Muscle of back (tissue), 13 donors: Measurements from ENCODE around the gene STPG4. TPM values are rescaled to one million over a fixed set of nuclear protein-coding genes. Genes with fewer than 3 reads are reported as not detected.
"Not testable (repeated sequence)": the region's sequence is repeated elsewhere in the genome, so short reads cannot be mapped to it uniquely, and the experiment has no call there.

ENCODE experiments used
- DNase-seq, 3 donors: peaks; one replicate each; pipeline versions ENCODE4 v3.0.0 to v3.0.0-alpha.2; 2013
- long read RNA-seq, 9 donors: transcript quantifications; one replicate each; lab custom pipeline, GENCODE V29; 2026
- polyA plus RNA-seq, 10 donors: library from polyadenylated mRNA; unstranded; fragments of 120-200 nt; gene quantifications; one replicate each; pipeline ENCODE4 v1.2.1, GENCODE V29; 2013; ENCODE audit not compliant: insufficient read length in 10 of 10

STPG4 gene, protein sequence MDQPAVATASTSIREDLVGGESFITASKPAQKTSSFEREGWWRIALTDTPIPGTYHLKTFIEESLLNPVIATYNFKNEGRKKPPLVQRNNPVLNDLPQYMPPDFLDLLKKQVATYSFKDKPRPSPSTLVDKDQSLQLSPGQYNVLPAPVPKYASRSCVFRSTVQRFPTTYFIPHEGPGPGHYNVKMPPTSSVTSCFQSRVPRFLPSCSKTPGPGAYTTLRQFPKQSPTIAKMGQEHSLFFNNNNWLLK
- polyA plus RNA-seq: under 1 TPM in 2 of 10 donors, not detected in 8; 0.11 to 0.16 TPM
- long read RNA-seq, donor 1: 0 reads
- long read RNA-seq, donor 2: 0 reads
- long read RNA-seq, donor 3: 0 reads
- long read RNA-seq, donor 4: 0 reads
- long read RNA-seq, donor 5: 0 reads
- long read RNA-seq, donor 6: 0 reads
- long read RNA-seq, donor 7: 0 reads
- long read RNA-seq, donor 8: 0 reads
- long read RNA-seq, donor 9: 0 reads

DNA sequence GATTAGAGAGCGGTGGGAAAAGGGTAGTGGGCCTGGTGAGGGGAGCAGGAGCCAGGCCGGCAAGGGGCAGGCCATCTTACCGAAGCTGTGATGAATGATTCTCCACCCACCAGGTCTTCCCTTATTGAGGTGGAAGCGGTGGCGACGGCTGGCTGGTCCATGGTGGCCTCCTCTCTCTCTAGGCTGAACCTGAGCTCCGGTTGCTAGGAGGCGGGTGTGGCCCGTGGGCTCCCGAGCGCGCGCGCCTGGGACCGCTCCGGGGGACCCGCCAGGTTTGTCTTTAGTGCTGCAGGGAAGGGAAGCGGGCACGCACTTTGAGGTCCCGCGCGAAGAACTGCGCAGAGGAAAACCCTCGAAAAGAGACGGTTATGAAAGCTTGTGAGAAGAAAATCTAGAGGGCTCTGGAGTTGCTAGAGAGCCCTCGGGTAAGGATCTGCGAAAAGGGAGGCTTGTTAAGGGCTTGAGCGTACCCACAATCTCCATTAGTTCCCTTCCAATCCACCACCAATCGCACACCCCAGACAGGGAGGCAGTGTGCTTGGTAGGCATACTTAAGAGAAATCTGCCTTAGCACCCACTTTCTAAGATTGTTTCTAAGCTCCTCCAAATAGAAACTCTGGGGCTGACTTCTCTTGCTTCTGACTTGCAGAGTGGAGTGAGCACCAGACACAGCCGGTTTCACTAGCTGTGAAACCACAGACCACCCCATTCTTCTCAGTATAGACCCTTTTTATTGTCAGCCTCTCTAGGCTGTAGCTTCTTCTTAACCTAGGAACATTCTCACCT, at the start of gene STPG4:
TSS of gene STPG4 (minus strand) at position 218 of the 786 bp plus-strand sequence. CDS start at position 161, 57 bp downstream.
- no peak for DNase-seq

DNA sequence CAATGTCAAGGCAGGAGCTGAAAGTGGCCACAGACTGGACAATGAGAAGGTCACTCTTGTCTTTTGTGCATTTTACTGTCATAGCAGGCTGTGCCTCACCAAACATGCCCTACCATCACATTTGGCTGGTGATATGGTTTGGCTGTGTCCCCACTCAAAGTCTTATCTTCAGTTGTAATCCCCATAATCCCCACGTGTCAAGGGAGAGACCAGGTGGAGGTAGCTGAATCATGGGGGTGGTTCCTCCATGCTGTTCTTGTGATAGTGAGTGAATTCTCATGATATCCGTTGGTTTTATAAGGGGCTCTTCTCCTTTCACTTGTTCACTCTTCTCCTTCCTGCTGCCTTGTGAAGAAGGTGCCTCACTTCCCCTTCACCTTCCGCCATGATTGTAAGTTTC, 49.6 kb upstream of the STPG4 start:
- no peak for DNase-seq

DNA sequence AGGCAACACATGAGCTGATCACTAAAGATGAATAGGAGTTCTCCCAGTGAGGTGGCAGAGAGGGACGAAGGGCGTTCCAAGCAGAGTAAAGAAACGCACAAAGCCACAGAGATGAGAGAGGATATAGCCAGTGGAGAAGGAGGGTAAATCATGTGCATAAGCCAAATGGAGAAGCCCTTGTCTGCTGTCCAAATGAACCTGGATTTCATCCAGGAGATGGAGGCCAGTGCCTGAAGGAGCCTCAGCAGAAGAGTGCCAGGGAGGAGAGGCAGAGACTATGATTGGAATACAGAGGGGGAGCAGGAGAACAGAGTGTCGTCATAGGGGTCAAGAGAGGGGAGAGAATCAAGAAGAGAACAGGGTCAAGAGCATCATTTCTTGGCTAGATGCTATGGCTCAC, 48.9 kb upstream of the STPG4 start:
- DNase-seq: no peak

DNA sequence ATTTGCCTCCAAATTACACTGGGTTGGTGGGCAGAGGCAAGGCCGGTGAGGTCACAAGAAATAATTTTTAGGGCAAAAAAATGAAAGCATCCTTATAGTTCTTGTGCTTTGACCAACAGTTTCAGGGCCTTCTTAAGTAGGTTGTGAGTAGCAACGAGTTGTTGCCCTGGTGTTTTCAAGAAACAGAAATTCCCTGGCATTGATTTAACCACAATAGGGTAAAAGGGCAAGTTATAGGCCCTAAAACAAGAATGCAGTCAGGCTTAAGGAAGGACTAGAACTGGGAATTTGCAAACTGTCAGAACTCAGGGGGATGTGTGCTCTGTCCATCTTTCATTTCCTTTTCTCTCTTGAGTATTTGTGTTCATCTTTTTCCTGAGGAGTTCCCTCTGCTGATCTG, 46.1 kb upstream of the STPG4 start:
- DNase-seq: no peak

DNA sequence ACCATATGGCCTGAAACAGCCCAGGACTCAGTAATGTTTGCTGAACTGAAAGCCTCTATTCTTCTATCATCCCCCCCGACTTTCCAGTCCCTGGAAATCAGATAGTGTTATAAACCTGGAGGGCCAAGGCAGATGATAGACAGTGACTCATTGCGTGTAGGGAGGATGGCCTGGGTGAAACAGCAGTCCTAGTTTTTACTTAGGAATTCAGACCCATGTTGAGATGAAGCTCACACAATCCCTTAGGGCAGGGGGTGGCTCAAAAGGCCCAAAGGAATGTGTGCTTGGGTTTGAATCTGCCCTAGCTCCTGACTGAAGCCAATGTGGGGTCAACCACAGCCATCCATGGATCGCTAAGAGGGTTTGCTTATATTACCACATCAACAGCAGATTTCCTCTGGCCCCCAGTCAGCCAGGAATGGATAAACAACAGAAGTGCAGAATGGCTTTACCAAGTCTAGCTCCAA, 43.9 kb upstream of the STPG4 start:
- DNase-seq: peak in 1 of 3 donors; percentile 95

DNA sequence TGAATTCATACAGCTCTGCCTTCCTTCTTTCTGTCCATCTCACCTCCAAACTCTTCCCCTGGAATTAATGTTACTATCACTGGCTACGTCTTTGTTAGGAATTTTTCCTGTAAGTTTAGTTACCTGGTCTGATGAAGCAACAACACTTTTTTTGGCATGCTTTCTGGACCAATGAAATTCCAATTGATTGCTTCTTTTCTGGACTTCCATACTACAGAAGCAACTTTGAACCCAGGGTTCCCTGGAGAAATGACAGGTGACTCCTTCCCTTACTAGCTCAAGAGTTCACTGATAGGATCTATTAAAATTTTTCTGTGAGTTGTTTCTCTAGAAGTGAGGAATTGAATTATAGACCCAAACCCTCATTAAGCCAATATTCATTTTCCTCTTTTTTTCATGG, 41.4 kb upstream of the STPG4 start:
- no peak for DNase-seq

DNA sequence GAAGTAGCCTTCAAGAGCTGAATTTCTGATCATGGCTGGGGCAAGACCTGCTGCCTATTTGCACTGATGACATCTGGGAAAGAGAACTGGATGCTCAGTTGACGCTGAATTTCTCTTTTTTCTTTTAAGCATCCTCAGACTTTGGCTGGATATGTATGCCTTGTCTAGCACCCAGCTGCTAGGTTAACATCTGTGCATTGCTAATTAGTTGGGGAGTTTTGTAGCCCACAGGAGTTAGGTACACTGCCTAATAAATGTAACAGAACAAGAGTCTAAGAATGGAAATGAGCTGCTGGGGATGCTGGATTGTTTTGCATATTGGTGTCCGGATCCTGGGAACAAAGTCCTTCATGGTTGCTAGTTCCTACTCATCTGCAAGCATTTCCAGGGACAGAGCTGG, 40.9 kb upstream of the STPG4 start:
- no peak for DNase-seq

DNA sequence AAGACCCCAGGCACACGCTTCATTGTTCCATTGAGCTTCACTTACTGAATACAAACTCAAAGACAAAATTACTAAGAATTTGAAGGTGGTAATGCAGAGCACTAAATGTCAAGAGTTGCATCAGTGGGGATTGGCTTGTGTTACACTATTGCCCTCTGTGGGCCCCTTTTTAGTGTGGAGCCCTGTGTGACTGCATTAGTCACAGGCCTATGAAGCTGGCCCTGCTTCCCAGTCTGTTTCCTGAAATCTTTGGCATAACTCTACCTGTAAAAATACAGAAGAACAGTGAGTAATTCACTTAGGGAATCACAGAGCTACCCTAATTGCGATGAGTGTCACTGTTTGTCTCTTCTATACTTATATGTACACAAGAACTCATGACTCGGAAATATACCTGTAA, 40.0 kb upstream of the STPG4 start:
- no peak for DNase-seq

DNA sequence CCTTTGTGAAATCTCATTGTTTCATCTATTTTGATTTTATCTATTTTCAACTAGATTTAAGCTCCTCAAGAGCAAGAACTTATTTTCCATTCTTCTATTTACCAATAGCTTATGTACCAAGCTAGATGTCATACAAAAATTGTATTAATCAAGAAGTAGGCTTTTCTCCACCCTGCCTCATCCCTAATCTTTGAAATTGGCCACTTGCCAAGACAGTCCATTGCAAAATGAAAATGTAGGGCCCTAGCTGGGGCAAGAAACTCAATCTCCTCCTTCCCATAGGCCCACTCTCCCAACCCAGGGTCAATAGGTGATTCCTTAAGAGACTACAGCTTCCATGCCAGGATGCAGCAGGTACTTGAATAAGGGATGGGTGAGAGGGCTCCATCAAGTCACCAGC, 39.3 kb upstream of the STPG4 start:
- no peak for DNase-seq

DNA sequence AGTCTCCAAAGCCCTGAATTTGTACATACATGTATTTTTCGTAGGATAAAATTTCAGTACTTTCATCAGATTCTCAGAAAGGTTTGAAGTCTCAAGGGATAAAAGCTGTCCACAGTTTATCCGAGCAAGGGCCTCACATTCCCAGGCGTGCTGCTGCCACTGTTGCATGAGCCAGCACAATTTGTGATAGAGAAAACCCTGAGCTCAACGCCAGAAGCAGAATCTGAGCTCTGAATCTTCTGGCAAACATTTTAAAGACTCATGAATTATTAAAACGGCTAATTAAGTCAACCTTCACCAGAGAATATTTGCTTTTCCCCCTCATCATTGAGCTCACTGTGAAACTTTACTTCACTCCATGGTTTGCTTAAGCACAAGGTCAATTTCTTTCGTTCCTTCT, 38.5 kb upstream of the STPG4 start:
- peak in 1 of 3 donors; percentile 34 for DNase-seq

DNA sequence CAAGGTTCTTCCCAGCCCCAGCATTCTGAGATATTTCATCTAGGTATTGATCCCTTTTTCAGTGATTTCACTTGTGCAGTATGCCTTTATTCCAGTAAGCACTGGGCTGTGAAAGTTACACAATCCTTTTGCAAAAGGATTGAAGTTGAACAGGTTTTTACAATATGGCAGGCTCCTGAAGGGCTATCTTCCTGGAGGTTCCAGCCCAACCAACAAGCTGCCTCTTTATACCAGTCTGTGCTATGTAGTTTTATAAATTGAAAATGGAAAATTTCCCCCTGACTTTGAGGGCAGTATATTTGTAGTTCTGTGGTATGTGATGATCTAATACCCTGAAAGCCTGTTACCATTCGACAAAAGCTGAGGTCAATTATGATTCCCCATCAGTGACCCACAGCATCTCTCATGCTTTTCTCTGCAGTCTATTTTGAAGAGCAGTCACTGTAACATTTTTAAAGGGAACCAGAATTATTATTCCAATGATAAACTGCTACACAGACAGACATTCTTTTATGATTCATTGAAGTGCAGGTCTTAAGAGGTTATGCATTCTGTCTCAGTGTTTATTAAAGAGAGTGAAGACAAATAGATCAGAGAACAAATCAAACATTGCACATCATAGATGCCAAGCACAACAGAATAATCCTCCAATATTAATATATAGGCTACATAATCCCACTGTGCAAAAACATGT, 35.2 kb upstream of the STPG4 start:
- DNase-seq: peak in 1 of 3 donors; percentile 55

DNA sequence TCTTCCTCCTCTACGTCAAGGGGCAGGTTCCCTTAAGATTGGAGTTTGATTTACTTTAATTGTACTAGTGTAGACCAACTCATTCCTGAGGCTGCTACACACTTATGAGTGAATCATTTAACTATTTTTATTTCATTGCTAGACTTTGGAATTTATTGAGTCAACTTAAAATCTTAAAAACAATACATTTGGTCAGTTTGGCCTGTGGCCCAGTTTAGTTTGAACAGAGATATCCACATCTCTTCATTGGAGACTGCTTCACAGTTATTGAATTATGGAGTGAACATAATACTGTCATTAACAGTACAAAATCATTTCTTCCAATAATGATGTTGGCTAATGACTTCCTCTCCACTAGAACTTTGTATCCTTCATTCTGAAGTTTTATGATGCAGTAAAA, 34.5 kb upstream of the STPG4 start:
- peak in 1 of 3 donors; percentile 86 for DNase-seq

DNA sequence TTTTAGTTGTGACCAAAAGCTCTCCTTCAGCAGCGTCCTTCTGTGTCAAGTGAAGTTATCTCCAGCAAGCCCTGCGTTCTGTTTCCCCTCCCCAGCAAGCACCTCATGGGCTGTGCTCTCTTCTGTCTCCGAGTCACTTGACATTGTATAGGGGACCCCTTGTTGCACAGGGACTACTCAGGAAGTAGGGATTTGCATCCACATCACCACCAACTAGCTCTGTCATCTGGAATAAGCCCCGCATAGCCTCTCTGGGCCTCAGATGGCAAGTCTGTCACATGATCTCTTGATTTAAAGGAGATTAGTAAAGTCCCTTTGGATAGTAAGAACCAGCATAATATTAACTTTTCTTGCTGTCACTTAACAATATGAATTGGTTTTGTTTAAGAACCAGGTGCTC, 32.0 kb upstream of the STPG4 start:
- DNase-seq: no peak

DNA sequence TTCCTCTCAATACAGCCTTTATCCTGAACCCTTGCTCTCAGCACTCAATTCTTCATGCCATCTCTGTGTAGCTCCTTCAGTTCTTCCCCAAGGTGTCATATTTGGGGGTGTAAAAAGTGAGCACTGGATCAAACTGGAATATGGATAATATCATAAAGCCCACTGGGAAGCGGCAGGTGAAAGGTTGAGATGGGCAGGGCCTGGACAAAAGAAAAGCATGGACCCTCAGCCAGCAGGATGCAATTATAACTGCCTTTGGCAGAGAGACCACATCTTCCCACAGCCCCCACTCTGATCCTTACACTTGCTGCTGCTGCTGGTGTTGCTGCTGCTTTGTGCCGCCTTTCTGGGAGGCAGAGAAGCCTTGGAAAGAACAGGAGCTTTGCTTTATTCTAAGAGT, 31.2 kb upstream of the STPG4 start:
- no peak for DNase-seq

DNA sequence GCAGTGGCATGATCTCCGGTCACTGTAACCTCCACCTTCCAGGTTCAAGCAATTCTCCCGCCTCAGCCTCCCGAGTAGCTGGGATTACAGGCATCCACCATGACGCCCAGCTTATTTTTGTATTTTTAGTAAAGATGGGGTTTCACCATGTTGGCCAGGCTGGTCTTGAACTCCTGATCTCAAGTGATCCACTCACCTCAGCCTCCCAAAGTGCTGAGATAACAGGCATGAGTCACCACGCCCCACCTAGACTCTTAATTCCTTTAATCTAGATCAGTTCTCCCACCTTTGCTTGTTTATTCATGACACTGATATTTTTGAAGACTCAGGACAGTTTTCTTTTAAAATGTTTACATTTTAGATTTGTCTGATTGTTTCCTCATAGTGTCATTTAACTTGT, 30.0 kb upstream of the STPG4 start:
- not testable (repeated sequence) for DNase-seq

DNA sequence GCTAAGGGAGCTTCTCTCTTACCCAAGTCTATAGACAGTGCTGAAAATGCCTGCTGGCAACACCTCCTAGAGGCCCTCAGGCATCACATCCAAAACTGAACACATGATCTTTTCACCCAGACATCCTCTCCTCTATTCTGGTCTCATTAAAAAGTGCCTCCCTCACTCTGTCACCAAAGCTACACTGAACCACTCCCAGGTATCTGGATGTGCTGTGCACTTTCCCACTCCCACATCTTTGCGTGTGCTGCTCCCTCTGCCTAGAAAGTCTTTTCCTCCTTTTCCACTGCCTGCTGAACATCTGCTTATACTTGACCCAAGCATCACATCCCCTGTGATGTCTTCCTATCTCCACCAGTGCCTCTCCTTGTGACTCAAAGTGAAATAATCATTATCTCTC, 26.1 kb upstream of the STPG4 start:
- no peak for DNase-seq

DNA sequence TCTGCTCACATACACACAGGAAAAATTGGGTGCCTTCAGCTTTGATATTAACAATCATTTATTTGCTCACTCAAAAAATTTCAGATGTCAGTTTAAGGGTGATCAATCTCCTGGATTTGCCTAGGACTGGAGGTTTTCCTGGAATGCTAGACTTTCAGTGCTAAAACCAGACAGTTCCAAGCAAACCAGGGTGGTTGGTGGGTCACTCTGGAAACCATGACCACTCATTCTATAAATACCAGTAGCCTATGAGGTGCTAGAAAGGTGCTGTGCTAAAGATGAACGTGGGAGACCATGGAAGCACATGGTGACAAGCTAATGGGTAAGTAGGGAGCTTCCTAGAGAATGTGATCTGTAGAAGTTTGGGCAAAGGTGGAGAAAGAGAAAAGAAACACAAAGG, 25.4 kb upstream of the STPG4 start:
- no peak for DNase-seq

DNA sequence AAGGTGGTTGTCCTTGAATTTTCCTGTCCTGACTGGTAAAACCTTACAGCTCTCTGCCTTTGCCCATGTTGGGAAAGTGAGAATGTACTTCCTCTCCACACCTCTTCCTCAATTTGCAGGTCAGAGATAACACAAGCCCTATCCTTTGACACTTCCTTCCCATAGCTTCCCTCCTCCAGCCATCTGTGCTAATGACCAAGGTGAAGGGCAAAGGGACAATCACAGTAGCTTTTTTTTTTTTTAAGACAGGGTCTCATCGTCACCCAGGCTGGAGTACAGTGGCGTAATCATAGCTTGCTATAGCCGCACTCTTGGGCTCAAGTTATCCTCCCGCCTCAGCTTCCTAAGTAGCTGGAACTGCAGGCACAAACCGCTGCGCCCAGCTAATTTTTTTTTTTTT, 24.3 kb upstream of the STPG4 start:
- no peak for DNase-seq

DNA sequence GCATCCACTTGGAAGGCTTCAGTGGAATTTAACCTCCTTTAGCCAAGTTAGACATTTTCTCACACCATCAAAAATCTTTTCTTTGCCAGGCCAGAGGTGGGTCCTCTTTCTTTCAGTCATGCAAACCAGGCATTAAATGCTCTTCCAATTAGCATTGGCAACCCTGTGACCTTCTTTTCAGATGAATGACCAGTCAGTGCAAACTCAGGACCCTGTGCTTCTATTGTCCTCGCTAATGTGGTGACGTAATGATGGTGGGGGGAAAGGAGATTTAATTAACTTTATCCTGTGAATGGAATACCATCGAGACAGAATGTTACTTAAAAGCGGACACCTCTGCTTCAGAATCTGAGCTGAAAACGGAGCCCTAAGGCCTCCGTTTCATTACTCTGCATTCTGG, 23.2 kb upstream of the STPG4 start:
- no peak for DNase-seq

DNA sequence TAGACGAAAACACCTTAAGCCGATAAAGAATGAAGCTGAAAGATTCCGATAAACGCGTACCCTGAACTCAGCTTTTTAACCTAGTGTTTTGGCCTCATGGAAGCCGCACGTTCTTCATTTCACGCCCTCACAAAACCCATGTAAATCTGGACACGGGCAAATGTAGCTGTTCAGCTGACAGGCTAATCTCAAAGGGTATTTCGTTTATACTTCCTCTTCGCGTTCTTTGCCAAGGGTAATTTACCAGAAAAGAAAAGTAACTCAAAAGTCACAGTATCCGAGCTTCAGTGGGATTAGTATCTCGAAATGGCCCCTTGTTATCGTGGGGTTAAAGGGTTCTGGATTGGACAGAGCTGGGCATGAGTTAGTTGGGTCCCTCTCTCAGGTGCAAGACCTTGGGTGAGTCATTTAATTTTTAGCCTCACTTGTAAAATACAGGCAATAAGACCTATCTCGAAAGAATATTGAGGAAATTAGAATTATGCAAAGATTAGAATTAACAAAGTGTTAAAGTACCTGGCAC, 22.0 kb upstream of the STPG4 start:
- DNase-seq: no peak

DNA sequence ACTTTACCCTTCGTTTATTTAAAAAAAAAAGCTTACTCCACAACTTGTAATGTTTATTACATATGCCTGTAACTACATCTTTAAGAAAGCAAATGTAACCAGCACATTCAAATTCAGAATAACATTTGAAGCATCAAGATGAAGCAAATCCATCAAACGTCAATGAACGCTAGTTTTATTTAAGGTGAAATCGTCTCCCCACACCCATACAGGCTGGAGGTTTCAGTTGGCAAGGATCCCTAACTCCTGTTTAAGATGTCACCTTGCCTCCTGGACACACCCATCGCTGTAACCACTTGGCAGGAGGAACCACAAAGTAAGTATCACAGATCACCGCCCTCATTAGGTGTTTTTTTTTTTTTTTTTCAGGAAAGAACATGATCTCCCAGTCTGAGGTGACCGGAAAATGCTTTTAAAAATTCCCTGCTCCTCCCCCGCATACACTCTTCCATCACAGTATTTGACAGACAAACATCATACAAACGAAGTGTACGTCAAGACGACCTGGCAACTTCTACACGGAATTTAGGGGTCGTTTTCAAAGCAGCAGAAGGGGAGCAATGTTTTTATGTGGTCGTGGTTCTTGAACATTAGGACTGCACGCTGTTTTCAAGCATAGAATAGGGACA, 19.7 kb upstream of the STPG4 start:
- DNase-seq: peak; percentile 51 to 73 (median 68)
